GM12865 (cell line): ENCODE data around the gene MPV17.

Experiments used
- DNase-seq: peaks from one replicate; pipeline ENCODE4 v3.0.0; 2010; ENCODE audit warnings: low read depth
- H3K4me3 ChIP-seq: 2 replicates; pipeline ENCODE4 v1.5.1; 2011; ENCODE audit warnings: mild to moderate bottlenecking, low read depth, low read length, control low read depth
- CTCF ChIP-seq: IDR thresholded peaks from 2 replicates; pipeline ENCODE4 v1.5.1; 2011; ENCODE audit warnings: low read length, control low read depth, low read depth, inconsistent platforms; ENCODE audit not compliant: insufficient read depth; ENCODE audit errors: missing control alignments

Gene MPV17

GRCh38 chr2:27285481-27285880, 37.4 kb downstream of the MPV17 start:
- no peak for DNase-seq
- no peak overlapping the region for H3K4me3 ChIP-seq
- no peak for TF ChIP-seq CTCF

- no peak for TF ChIP-seq CTCF
- no peak overlapping the region for H3K4me3 ChIP-seq
- DNase-seq, result no peak
Measured at GRCh38 chr2:27284996-27285395, 37.9 kb downstream of the MPV17 start.

GRCh38 chr2:27282892-27283291, 40.0 kb downstream of the MPV17 start:
- DNase-seq, result no peak
- no peak for TF ChIP-seq CTCF
- no peak overlapping the region for H3K4me3 ChIP-seq

- no peak for TF ChIP-seq CTCF
- no peak for DNase-seq
- no peak within 1 kb of the TSS for H3K4me3 ChIP-seq
Measured at GRCh38 chr2:27281855-27282559, 40.9 kb downstream of the MPV17 start, which contains the start of gene TRIM54. TSS of gene TRIM54 (plus strand) at chr2:27282429. CDS start at chr2:27282732, 303 bp downstream.

- DNase-seq, result no peak
- TF ChIP-seq CTCF, result no peak
- H3K4me3 ChIP-seq, result no peak overlapping the region
Measured at GRCh38 chr2:27281442-27281841, 41.5 kb downstream of the MPV17 start.

- H3K4me3 ChIP-seq, result no peak overlapping the region
- DNase-seq, result no peak
- TF ChIP-seq CTCF, result no peak
Measured at GRCh38 chr2:27280826-27281225, 42.1 kb downstream of the MPV17 start.

GRCh38 chr2:27278010-27278409, 44.9 kb downstream of the MPV17 start:
- TF ChIP-seq CTCF, result no peak
- DNase-seq, result no peak
- H3K4me3 ChIP-seq, result no peak overlapping the region
